ENCODE results near the gene COL11A1. TPM values are rescaled to one million over a fixed set of nuclear protein-coding genes. Genes with fewer than 3 reads are reported as not detected.
"Not testable (repeated sequence)": the region's sequence is repeated elsewhere in the genome, so short reads cannot be mapped to it uniquely, and the experiment has no call there.

COL11A1 gene
- total RNA-seq, 1 donor from 2014 or later, result under 0.01 TPM

DNA sequence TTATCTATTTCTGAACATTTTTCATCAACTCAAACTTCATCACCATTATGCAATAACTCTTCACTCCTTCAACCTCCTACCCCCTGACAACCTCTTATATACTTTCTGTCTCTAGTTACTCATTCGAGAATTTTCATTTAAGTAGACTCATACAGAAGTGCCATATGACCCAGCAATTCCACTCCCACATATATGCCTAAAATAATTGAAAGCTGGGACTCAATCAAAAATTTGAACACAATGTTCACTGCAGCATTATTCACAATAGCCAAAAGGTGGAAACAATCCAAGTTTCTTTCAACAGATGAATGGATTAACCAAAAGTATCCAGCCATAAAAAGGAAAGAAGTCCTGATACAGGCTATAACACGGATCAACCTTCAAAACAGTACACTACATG is 24.1 kb downstream of the COL11A1 start:
- DNase-seq (ENCODE audit: low read depth in 2 of 2), result no peak

- DNase-seq (ENCODE audit: low read depth in 2 of 2), result no peak
These were observed 32.9 kb downstream of the COL11A1 start for GRCh38 chr1:103075316-103076000.

DNA sequence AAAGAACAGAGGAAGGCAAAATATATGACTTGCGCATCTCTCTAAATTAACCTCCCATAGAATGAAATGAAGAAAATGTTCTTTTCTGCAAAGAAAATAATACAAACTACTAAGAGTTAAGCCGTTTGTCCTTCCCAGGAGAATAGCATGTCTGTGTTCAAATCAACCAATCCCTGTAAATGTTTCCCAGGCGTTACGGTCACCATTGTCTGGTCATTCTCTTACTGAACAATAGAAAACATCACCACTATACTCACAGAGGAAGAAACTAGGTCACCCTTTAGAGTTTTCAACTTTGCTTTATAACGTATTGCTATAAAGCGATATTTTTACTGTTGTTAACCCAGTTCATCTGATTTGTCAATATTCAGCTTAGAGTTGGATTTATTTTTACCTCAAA is 34.1 kb downstream of the COL11A1 start:
- DNase-seq (ENCODE audit: low read depth in 2 of 2), result no peak

DNA sequence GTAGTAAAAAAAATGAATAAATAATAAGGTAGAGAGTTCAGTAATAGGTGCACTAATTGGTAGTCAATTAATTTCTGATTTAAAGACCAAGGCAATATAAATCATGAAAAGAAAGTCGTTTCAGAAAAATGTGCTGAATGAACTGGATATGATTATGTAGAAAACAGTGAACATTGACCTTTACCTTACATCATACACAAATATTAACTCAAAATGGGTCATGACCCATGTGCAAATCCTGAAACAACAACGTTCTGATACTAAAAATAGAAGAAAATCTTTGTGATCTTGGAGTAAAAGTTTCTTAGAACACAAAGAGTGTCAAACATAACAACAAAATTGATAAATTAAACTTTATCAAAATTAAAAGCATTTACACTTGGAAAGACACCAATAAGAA is 39.1 kb downstream of the COL11A1 start:
- DNase-seq (ENCODE audit: low read depth in 2 of 2), result no peak

GRCh38 chr1:103063921-103064320 is 44.4 kb downstream of the COL11A1 start:
- DNase-seq (ENCODE audit: low read depth in 2 of 2), result no peak

GRCh38 chr1:103058391-103058790 is 49.9 kb downstream of the COL11A1 start:
- DNase-seq (ENCODE audit: low read depth in 2 of 2), result no peak

- DNase-seq (ENCODE audit: low read depth in 2 of 2), result no peak
These were observed 51.9 kb downstream of the COL11A1 start for GRCh38 chr1:103056423-103056822.

DNA sequence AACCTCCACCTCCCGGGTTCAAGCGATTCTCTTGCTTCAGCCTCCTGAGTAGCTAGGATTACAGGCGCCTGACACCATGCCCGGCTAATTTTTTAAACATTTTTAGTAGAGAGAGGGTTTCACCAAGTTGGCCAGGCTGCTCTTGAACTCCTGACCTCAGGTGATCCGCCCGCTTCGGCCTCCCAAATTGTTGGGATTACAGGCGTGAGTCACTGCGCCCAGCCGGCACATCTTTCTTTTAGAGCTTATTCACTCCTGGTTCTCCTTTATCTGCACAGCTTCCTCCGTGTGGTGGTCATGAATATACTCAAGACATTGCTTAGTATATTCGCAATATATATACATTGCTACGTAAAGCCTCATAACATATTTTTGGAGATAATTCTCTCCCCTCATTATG is 80.2 kb downstream of the COL11A1 start:
- not testable (repeated sequence) for DNase-seq (ENCODE audit: low read depth in 2 of 2)

DNA sequence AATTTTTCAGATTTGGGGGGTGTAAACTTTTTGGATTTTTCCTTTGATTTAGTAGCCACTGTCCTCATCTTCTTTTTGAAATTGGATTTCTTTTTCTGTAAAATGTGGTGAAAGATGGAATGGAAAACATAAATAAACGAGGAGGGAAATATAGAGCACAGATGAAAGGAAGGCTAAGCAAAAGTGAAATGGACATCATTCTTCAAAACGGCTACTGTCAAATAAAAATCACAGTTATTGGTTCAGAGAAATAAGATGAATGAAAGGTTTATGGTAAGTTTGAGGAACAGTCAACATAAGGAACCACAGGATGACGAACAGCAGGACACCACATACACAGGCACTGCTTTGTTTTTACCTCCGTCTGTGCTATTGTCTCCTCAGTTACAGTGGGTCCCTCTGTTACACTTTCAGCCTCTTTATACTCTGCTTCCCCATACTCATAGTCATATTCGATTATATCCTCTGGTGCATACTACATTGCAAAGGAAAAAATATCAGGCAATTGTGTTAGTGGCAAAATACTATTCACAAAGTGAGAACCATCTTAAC is 82.4 kb downstream of the COL11A1 start:
- DNase-seq (ENCODE audit: low read depth in 2 of 2), result no peak

GRCh38 chr1:103024051-103024450 is 84.3 kb downstream of the COL11A1 start:
- no peak for DNase-seq (ENCODE audit: low read depth in 2 of 2)

GRCh38 chr1:103002005-103002404 is 106.3 kb downstream of the COL11A1 start:
- DNase-seq (ENCODE audit: low read depth in 2 of 2), result no peak

DNA sequence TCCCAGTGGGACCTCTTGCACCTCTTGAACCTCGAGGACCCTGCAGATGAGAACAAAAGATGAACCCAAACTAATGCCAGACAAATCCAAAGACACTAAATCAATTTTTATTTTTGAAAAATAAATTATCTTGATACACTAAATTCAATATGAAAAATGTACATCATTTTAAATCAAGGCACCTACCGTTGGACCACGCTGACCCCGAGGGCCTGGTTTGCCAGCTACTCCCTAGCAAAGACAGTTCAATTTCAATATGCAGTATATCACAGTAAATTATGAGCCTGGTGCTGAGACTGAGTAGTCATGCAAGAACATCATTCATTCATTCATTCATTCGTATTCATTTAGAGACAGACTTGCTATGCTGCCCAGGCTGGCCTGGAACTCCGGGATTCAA is 129.4 kb downstream of the COL11A1 start:
- DNase-seq (ENCODE audit: low read depth in 2 of 2), result no peak

DNA sequence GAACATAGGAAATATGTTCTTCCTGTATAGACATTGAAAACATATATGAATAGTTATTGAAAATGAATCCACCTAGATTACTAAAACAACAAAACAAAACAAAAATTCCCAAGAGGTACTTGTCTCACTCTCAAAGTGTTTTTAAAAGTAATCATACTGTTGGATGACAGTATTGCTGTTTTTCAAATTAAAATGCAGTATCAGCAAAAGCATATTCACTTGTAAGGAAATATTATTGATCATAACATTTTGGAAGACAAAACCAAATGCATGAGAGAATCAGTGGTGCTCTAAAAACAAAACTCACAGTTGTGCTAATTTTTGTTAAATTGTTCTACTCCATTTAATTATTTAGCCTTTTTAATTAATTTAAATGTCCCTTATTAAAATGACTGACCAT is 131.0 kb downstream of the COL11A1 start:
- no peak for DNase-seq (ENCODE audit: low read depth in 2 of 2)

GRCh38 chr1:102970496-102971078 is 137.7 kb downstream of the COL11A1 start:
- DNase-seq (ENCODE audit: low read depth in 2 of 2), result peak; percentile 50 to 63

DNA sequence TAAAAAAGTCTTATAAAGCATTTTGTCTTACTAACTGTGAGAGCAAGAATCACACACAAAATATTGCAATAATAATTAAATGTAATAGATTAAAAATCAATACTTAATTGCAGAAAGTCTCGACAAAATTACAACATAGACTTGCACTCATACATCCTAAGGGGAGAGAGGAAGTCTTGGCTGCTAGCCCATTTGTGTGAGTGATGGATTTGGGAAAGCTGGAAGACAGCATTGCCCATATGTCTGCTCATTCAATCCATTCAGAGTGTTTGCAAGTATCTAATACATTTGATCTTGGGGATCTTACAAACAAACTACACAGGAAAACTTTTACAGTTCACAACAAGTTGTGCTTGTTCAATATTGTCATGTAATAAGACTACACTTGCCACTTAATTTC is 140.5 kb downstream of the COL11A1 start:
- no peak for DNase-seq (ENCODE audit: low read depth in 2 of 2)

GRCh38 chr1:102961549-102961948 is 146.8 kb downstream of the COL11A1 start:
- DNase-seq (ENCODE audit: low read depth in 2 of 2), result no peak

- DNase-seq (ENCODE audit: low read depth in 2 of 2), result no peak
These were observed 153.7 kb downstream of the COL11A1 start for GRCh38 chr1:102954576-102954975.

- no peak for DNase-seq (ENCODE audit: low read depth in 2 of 2)
These were observed 155.9 kb downstream of the COL11A1 start for GRCh38 chr1:102952400-102952799.

GRCh38 chr1:102942324-102942723 is 166.0 kb downstream of the COL11A1 start:
- no peak for DNase-seq (ENCODE audit: low read depth in 2 of 2)

GRCh38 chr1:102941366-102941947 is 166.9 kb downstream of the COL11A1 start:
- no peak for DNase-seq (ENCODE audit: low read depth in 2 of 2)

DNA sequence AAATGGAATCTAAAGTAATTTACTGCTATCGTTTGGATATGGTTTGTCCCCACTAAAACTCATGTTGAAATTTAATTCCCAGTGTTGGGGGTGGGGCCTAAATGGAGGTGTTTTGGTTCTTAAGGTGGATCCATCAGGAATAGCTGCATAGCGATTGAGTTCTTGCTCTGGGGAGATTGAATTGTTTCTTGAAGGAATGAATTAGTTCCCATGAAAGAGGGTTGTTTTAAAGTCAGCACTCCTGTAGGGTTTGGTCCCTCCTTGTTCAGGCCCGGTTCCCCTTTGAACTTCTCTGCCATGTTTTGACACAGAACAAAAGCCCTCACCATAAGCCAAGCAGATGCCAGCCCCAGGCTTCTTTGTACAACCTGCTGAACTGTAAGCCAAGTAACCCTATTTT is 170.9 kb downstream of the COL11A1 start:
- DNase-seq (ENCODE audit: low read depth in 2 of 2), result no peak

GRCh38 chr1:102933362-102933761 is 175.0 kb downstream of the COL11A1 start:
- not testable (repeated sequence) for DNase-seq (ENCODE audit: low read depth in 2 of 2)

DNA sequence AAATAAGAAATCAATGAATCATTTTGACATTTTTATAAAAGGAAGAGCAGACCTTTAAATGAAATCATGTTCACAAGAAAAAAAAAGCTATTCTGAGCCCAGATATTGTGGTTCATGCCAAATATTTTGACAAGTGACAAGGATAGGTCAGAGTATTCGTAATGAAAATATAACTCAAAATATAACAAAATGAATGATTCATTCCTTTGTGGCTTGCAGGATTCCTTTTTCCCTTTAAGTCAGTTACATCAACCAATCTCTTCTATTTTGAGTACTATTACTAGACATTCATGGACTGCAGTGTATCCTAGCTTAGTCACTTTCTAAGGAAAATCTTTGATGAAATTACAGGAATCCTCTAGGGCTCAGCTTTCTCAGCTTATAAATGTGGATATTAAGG is 188.7 kb downstream of the COL11A1 start:
- no peak for DNase-seq (ENCODE audit: low read depth in 2 of 2)

Measured in dermis microvascular lymphatic vessel endothelial cell (primary cell).